Endothelial cell of umbilical vein (primary cell): ENCODE results near the gene CCT2. TPM values are rescaled to one million over a fixed set of nuclear protein-coding genes. Genes with fewer than 3 reads are reported as not detected.

Source experiments
- BruUV-seq: library from RNA; stranded (reverse); fragments of 400-500 nt; replicated peaks from 2 replicates; lab custom pipeline; 2021; lab: Mats Ljungman, UMichigan
- CTCF ChIA-PET: fragments of 300-600, 350-600 bp; sonication (Branson Sonifier 250); formaldehyde crosslinking; loops from one replicate; lab custom pipeline; 2021; ENCODE audit warnings: antibody characterized with exemption, inconsistent platforms; lab: Charles Lee
- POLR2A ChIA-PET: fragments of 300-600, 350-600 bp; sonication (Branson Sonifier 250); formaldehyde crosslinking; loops from one replicate; lab custom pipeline; 2021; ENCODE audit warnings: antibody characterized with exemption, inconsistent platforms; lab: Charles Lee
- DNase-seq: peaks from one replicate; pipeline ENCODE4 v3.0.0-alpha.2; 2011; ENCODE audit warnings: low read depth, low spot score
- FAIRE-seq: peaks from 2 replicates; lab custom pipeline; 2011; peaks lifted over from hg19 to GRCh38; lab: Jason Lieb, UNC
- H2AFZ ChIP-seq: 2 replicates; pipeline ENCODE4 v1.6.0; 2012; ENCODE audit warnings: low read depth, low read length, control low read depth, inconsistent platforms
- H3K27ac ChIP-seq: 2 replicates; pipeline ENCODE4 v1.5.1; 2011; ENCODE audit warnings: low read depth, mild to moderate bottlenecking, control low read depth, low read length, moderate library complexity; ENCODE audit not compliant: insufficient read depth
- H3K27me3 ChIP-seq, 2 experiments: 2 replicates each; pipeline versions ENCODE4 v1.6.0 to v1.6.1; 2011; ENCODE audit warnings: low read length in 2 of 2, mixed read lengths in 1 of 2; ENCODE audit not compliant: control insufficient read depth in 2 of 2, insufficient read depth in 2 of 2
- H3K36me3 ChIP-seq, 2 experiments: 2 replicates in 1 of 2; 3 replicates in 1 of 2; pipeline ENCODE4 v1.5.1; 2011; ENCODE audit warnings: low read length in 2 of 2, mild to moderate bottlenecking in 1 of 2, moderate library complexity in 1 of 2; ENCODE audit not compliant: control insufficient read depth in 2 of 2, insufficient read depth in 2 of 2; ENCODE audit errors: extremely low read depth in 1 of 2
- H3K4me1 ChIP-seq: 3 replicates; pipeline ENCODE4 v1.5.1; 2011; ENCODE audit warnings: mild to moderate bottlenecking, low read length; ENCODE audit not compliant: control insufficient read depth, insufficient read depth; ENCODE audit errors: extremely low read depth
- H3K4me2 ChIP-seq: 2 replicates; pipeline ENCODE4 v1.6.1; 2011; ENCODE audit warnings: low read length, control low read depth, mixed read lengths; ENCODE audit not compliant: insufficient read depth
- H3K4me3 ChIP-seq, 3 experiments: fragments of 200-600 bp in 1 of 3; sonication (generic), shearing (Covaris generic) in 1 of 3; replicated peaks in 1 of 3; 2 replicates each; pipeline ENCODE4 v1.5.1; 2011 to 2016; ENCODE audit warnings: control low read depth in 3 of 3, low read length in 3 of 3, mild to moderate bottlenecking in 2 of 3, inconsistent platforms in 1 of 3, low read depth in 1 of 3, moderate library complexity in 1 of 3; ENCODE audit not compliant: insufficient read depth in 1 of 3
- H3K79me2 ChIP-seq: 2 replicates; pipeline ENCODE4 v1.6.0; 2012; ENCODE audit warnings: low read length, inconsistent platforms; ENCODE audit not compliant: control insufficient read depth, insufficient read depth
- H3K9ac ChIP-seq: replicated peaks from 2 replicates; pipeline ENCODE3; 2011; ENCODE audit warnings: low read length, control low read depth; ENCODE audit not compliant: insufficient read depth; ENCODE audit errors: extremely low read depth
- H3K9me1 ChIP-seq: replicated peaks from 3 replicates; pipeline ENCODE4 v1.6.0; 2011; ENCODE audit warnings: mild to moderate bottlenecking, low read length; ENCODE audit not compliant: control insufficient read depth, insufficient read depth; ENCODE audit errors: extremely low read depth
- H3K9me3 ChIP-seq: replicated peaks from 2 replicates; pipeline ENCODE4 v1.5.1; 2012; ENCODE audit warnings: low read length, inconsistent platforms; ENCODE audit not compliant: control insufficient read depth, insufficient read depth
- H4K20me1 ChIP-seq: replicated peaks from 2 replicates; pipeline ENCODE3; 2011; ENCODE audit warnings: mild to moderate bottlenecking, low read length; ENCODE audit not compliant: control insufficient read depth, insufficient read depth; ENCODE audit errors: extremely low read depth
- CTCF ChIP-seq, 2 donors: IDR thresholded peaks; 1 replicate in 1 of 2; 2 replicates in 1 of 2; pipeline ENCODE4 v1.5.1; 2011; ENCODE audit warnings: low read length in 2 of 2, mild to moderate bottlenecking in 2 of 2, moderate library complexity in 2 of 2, control low read depth in 1 of 2, inconsistent platforms in 1 of 2, low read depth in 1 of 2; ENCODE audit not compliant: insufficient read depth in 1 of 2; ENCODE audit errors: extremely low read depth in 1 of 2
- FOS ChIP-seq: IDR thresholded peaks from 2 replicates; pipeline ENCODE4 v1.6.1; 2011; ENCODE audit warnings: mild to moderate bottlenecking, low read length, moderate library complexity, borderline replicate concordance; ENCODE audit not compliant: insufficient read depth
- GATA2 ChIP-seq: IDR thresholded peaks from 2 replicates; pipeline ENCODE4 v1.7.0; 2011; ENCODE audit warnings: low read depth, mild to moderate bottlenecking, moderate library complexity, mixed read lengths, low read length; ENCODE audit not compliant: insufficient read length, insufficient read depth
- JUN ChIP-seq: IDR thresholded peaks from 2 replicates; pipeline ENCODE4 v1.6.1; 2011; ENCODE audit warnings: borderline replicate concordance, low read depth; ENCODE audit not compliant: insufficient read length, insufficient read depth
- MAX ChIP-seq: IDR thresholded peaks from 2 replicates; pipeline ENCODE4 v1.6.1; 2011; ENCODE audit not compliant: insufficient read depth, insufficient read length
- MYC ChIP-seq: IDR thresholded peaks from one replicate; pipeline ENCODE4 v1.6.1; 2011; ENCODE audit warnings: mild to moderate bottlenecking, low read depth, low read length
- POLR2A ChIP-seq: IDR thresholded peaks from 2 replicates; pipeline ENCODE4 v1.6.1; 2012; ENCODE audit warnings: low read depth, mild to moderate bottlenecking, control low read depth, low read length
- POLR2AphosphoS5 ChIP-seq: IDR thresholded peaks from 2 replicates; pipeline ENCODE4 v1.6.1; 2012; ENCODE audit warnings: low read depth, mild to moderate bottlenecking, control low read depth, low read length, moderate library complexity; ENCODE audit not compliant: insufficient read depth
- dilution Hi-C: fragments of 300-500 bp; cut with MboI; formaldehyde crosslinking; loops from one replicate; pipeline ENCODE4 v1.15.0; 2019; ENCODE audit warnings: low sequenced_read_pairs; ENCODE audit not compliant: extremely low pct_ligation_motif_present
- intact Hi-C: fragments of 100-400 bp; cut with micrococcal nuclease; formaldehyde crosslinking; loops from one replicate; pipeline ENCODE4 v1.10.0; 2022
- polyA plus RNA-seq, 4 experiments: library from polyadenylated mRNA; depleted of rRNA in 3 of 4; stranded (reverse) in 3 of 4; unstranded in 1 of 4; fragments of >200 nt; gene quantifications; 2 replicates each; pipeline versions ENCODE4 v1.2.1 to v1.2.3, GENCODE V29; 2011 to 2012; ENCODE audit warnings: missing spikeins in 1 of 4
- total RNA-seq: library from RNA; stranded (reverse); gene quantifications from 2 replicates; pipeline ENCODE4 v1.2.3, GENCODE V29; 2021

CCT2 gene
- total and polyA plus RNA-seq, 2 donors (not counting 3 experiments of a cell fraction or from before 2014, with no cell fraction given), result 138 to 245 TPM

- no peak overlapping the region for H2AFZ ChIP-seq
- dilution Hi-C loops, result no loop called here
- intact Hi-C loops, result loop anchor here (1.0 to 5.0 kb wide), 5 partner anchors 100 to 413 kb away; partner anchors contain the start of gene FRS2
- peak; percentile 70 for DNase-seq
- H3K27me3 ChIP-seq, result no peaks in the 10 kb centered on the region
- H3K9me1 ChIP-seq, result no peaks in the 10 kb centered on the region
- no peak overlapping the region for H3K4me2 ChIP-seq
- H3K27ac ChIP-seq, result no peak overlapping the region
- H3K4me1 ChIP-seq, result no peaks in the 10 kb centered on the region
- peaks cover 3 to 15% of the 10 kb centered on the region in 2 experiments for H3K36me3 ChIP-seq
- TF ChIP-seq CTCF (IDR thresholded peaks at IDR 0.05; ENCODE audit: extremely low read depth in 1 of 2, insufficient read depth in 1 of 2, low read depth in 1 of 2, low read length in 2 of 2) (peak; percentile 64 to 72), GATA2 (no peak)
- ChIA-PET CTCF (interaction anchor here (0.5 to 5.9 kb wide), 61 partner anchors 8 to 419 kb away, joined by 3 to 184 read pairs (median 5); partner anchors contain the start of genes CCT2 and FRS2), POLR2A (interaction anchor here (1.5 kb wide), 1 partner anchor 16 kb away, joined by 3 read pairs; no protein-coding TSS in a partner anchor)
- no peaks in the 10 kb centered on the region for H3K9me3 ChIP-seq
- H3K79me2 ChIP-seq, result no peaks in the 10 kb centered on the region
- no peak overlapping the region for H3K9ac ChIP-seq
- no peaks in the 10 kb centered on the region for H4K20me1 ChIP-seq
- H3K4me3 ChIP-seq, result no peak overlapping the region
- BruUV-seq, result no TSS peak
- FAIRE-seq, result no peak
These were observed 14.5 kb upstream of the CCT2 start for GRCh38 chr12:69570545-69571399.

GRCh38 chr12:69575346-69575745 is 9.9 kb upstream of the CCT2 start:
- Histone ChIP-seq H3K36me3 (peaks cover 3 to 15% of the 10 kb centered on the region in 2 experiments), H3K9me3 (no peaks in the 10 kb centered on the region), H3K9ac (no peak overlapping the region), H3K27ac (no peak overlapping the region), H3K9me1 (no peaks in the 10 kb centered on the region), H3K27me3 (no peaks in the 10 kb centered on the region), H3K4me3 (no peak overlapping the region), H3K4me2 (no peak overlapping the region), H3K4me1 (no peaks in the 10 kb centered on the region), H2AFZ (no peak overlapping the region), H4K20me1 (no peaks in the 10 kb centered on the region), H3K79me2 (no peaks in the 10 kb centered on the region)
- dilution Hi-C loops (loop anchor here (25.0 kb wide), 1 partner anchor 188 kb away; no protein-coding TSS in a partner anchor), intact Hi-C loops (no loop called here)
- CTCF ChIA-PET, result interaction anchor here (1.0 kb wide), 2 partner anchors 10 to 21 kb away, joined by 3 to 4 read pairs; partner anchors contain the start of gene CCT2
- FAIRE-seq, result no peak
- BruUV-seq, result no TSS peak
- DNase-seq, result no peak
- no peak for TF ChIP-seq FOS
- TF ChIP-seq POLR2A, result no peak
- TF ChIP-seq MYC, result no peak
- TF ChIP-seq POLR2AphosphoS5, result no peak
- TF ChIP-seq MAX, result no peak
- TF ChIP-seq JUN, result no peak
- POLR2A ChIA-PET, result no interaction called here
